Measurements from ENCODE around the gene SHOC2. TPM values are rescaled to one million over a fixed set of nuclear protein-coding genes. Genes with fewer than 3 reads are reported as not detected.

Gene SHOC2
- polyA plus RNA-seq, 1 donor from 2014 or later = 46.0 TPM

GRCh38 chr10:110897184-110897583 lies 22.2 kb upstream of the SHOC2 start:
- Histone ChIP-seq H3K4me3 (ENCODE audit: low read length) (no peak overlapping the region), H3K27me3 (ENCODE audit: insufficient read depth, low read depth, low read length) (no peaks in the 10 kb centered on the region), H3K27ac (ENCODE audit: low read length) (no peak overlapping the region)

GRCh38 chr10:110898391-110898790 lies 21.0 kb upstream of the SHOC2 start:
- Histone ChIP-seq H4K20me1 (ENCODE audit: insufficient read depth) (no peaks in the 10 kb centered on the region), H2AFZ (ENCODE audit: low read depth, low read length) (no peak overlapping the region), H3K36me3 (ENCODE audit: insufficient read depth, low read length) (no peaks in the 10 kb centered on the region), H3K27ac (ENCODE audit: low read length) (no peak overlapping the region), H3K79me2 (replicated peaks; ENCODE audit: insufficient read depth, low read length) (no peaks in the 10 kb centered on the region), H3K9me2 (ENCODE audit: insufficient read depth, low read length) (no peaks in the 10 kb centered on the region), H3K27me3 (ENCODE audit: insufficient read depth, low read depth, low read length) (no peaks in the 10 kb centered on the region), H3K4me3 (ENCODE audit: low read length) (no peak overlapping the region), H3K9me3 (ENCODE audit: low read length) (no peaks in the 10 kb centered on the region), H3K4me2 (ENCODE audit: low read length) (no peak overlapping the region), H3F3A (ENCODE audit: insufficient read depth, low read length, poor library complexity, severe bottlenecking) (no peaks in the 10 kb centered on the region), H3K9ac (ENCODE audit: low read length) (no peak overlapping the region)
- no peak for TF ChIP-seq EZH2 (IDR thresholded peaks at IDR 0.05; ENCODE audit: borderline replicate concordance, insufficient read depth, low read length, poor library complexity, severe bottlenecking)
- no peak for TF ChIP-seq SMC3 (conservative IDR thresholded peaks at IDR 0.05; ENCODE audit: poor library complexity)
- TF ChIP-seq REST (IDR thresholded peaks at IDR 0.05; ENCODE audit: borderline replicate concordance) = no peak
- no peak for TF ChIP-seq POLR2AphosphoS5 (IDR thresholded peaks at IDR 0.05)

More at GRCh38 chr10:110897184-110897583, 22.2 kb upstream of the SHOC2 start:
- TF ChIP-seq EP300 (conservative IDR thresholded peaks at IDR 0.05; ENCODE audit: poor library complexity, severe bottlenecking) = no peak
- no peak for TF ChIP-seq TAF1 (IDR thresholded peaks at IDR 0.05; ENCODE audit: low read depth)
- no peak for TF ChIP-seq EZH2 (IDR thresholded peaks at IDR 0.05; ENCODE audit: borderline replicate concordance, insufficient read depth, low read length, poor library complexity, severe bottlenecking)
- no peak for TF ChIP-seq SMC3 (conservative IDR thresholded peaks at IDR 0.05; ENCODE audit: poor library complexity)
- no peak for TF ChIP-seq RAD21 (conservative IDR thresholded peaks at IDR 0.05)
- TF ChIP-seq MXI1 (conservative IDR thresholded peaks at IDR 0.05; ENCODE audit: poor library complexity, severe bottlenecking) = no peak
- TF ChIP-seq REST (IDR thresholded peaks at IDR 0.05; ENCODE audit: borderline replicate concordance) = no peak
- TF ChIP-seq POLR2AphosphoS5 (IDR thresholded peaks at IDR 0.05) = no peak
- TF ChIP-seq CTCF (IDR thresholded peaks at IDR 0.05; ENCODE audit: poor library complexity, severe bottlenecking) = no peak
- no peaks in the 10 kb centered on the region for H3K79me2 ChIP-seq (replicated peaks; ENCODE audit: insufficient read depth, low read length)
- H4K20me1 ChIP-seq (ENCODE audit: insufficient read depth) = no peaks in the 10 kb centered on the region
- H3K9me2 ChIP-seq (ENCODE audit: insufficient read depth, low read length) = no peaks in the 10 kb centered on the region
- no peaks in the 10 kb centered on the region for H3K9me3 ChIP-seq (ENCODE audit: low read length)
- no peak overlapping the region for H3K9ac ChIP-seq (ENCODE audit: low read length)
- no peak overlapping the region for H3K4me2 ChIP-seq (ENCODE audit: low read length)
- H3K36me3 ChIP-seq (ENCODE audit: insufficient read depth, low read length) = no peaks in the 10 kb centered on the region
- no peaks in the 10 kb centered on the region for H3F3A ChIP-seq (ENCODE audit: insufficient read depth, low read length, poor library complexity, severe bottlenecking)
- no peak overlapping the region for H2AFZ ChIP-seq (ENCODE audit: low read depth, low read length)
